GM18517 (cell line): ENCODE data around the gene TFDP2.
A peak's percentile ranks its signal among the peaks of the same experiment; 100 is the strongest.
"Not testable (repeated sequence)": the region's sequence is repeated elsewhere in the genome, so short reads cannot be mapped to it uniquely, and the experiment has no call there.

ENCODE experiments used
- ATAC-seq: cut with Tn5 transposase; IDR thresholded peaks from one replicate; pipeline ENCODE4 v1.9.1; 2021; ENCODE audit warnings: mild to moderate bottlenecking, moderate library complexity; ENCODE audit not compliant: unreplicated experiment

The TFDP2 gene

DNA sequence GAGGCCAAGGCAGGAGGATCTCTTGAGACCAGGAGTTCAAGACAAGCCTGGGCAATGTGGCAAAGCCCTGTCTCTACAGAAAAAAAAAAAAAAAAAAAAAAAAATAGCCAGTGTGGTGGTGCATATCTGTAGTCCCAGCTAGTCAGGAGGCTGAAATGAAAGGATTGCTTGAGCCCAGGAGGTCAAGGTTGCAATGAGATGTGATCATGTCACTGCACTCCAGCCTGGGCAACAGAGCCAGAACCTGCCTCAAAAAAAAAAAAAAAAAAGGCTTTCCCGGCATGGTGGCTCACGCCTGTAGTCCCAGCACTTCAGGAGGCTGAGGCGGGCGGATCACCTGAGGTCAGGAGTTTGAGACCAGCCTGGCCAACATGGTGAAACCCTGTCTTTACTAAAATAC lies 73.7 kb downstream of the TFDP2 start:
- not testable (repeated sequence) for ATAC-seq

DNA sequence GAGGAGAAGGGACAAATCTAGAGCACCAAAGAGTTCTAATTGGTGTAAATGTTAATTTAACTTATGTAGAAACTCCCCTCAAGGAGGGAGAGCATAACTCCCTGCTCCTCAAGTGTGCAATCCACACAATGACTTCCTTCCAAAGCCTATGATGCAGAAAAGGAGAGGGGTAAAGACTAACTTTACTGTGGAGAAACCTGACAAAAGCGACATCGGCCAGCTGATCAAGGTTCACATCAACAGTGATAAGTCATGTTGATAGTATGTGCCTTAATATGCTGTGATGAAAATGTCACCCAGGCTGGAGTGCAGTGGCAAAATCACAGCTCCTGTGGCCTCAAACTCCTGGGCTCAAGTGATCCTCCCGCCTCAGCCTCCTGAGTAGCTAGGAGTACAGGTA lies 76.5 kb downstream of the TFDP2 start:
- ATAC-seq, result no peak

GRCh38 chr3:142065932-142066331 lies 83.4 kb downstream of the TFDP2 start:
- ATAC-seq, result no peak

- ATAC-seq, result no peak
These were observed 84.0 kb downstream of the TFDP2 start for GRCh38 chr3:142065344-142065743.

GRCh38 chr3:142064454-142064853 lies 84.9 kb downstream of the TFDP2 start:
- ATAC-seq, result no peak

- no peak for ATAC-seq
These were observed 92.0 kb downstream of the TFDP2 start for GRCh38 chr3:142057331-142057725.

DNA sequence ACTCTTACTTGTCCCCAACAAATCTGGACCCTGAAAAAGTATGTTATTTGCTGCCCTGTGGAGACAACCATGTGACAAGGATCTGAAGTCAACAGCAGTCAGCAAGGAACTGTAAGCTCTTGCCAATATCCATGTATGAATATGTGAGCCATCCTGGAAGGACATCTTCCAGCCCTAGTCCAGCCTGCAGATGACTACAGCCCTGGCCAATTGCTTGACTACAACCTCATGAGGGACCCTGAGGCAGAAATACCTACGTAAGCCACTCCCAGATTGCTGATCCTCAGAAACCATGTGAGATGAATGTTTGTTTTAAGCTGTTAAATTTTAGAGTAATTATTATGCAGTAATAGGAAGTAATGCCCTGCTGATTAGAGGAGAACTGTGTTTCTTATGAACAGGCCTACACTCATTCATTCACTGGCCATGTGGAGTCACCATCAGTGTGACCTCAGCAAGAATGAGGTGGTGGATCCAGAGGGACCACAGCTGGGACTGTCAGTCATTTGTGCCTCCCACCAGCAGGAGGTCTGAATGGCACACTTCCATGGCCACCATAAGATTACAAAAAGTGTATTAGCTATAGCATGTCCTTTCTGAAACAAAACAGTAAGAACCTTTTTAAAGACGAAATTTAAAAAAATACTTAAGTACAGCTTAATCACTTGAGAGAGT lies 92.6 kb downstream of the TFDP2 start:
- ATAC-seq, result no peak

GRCh38 chr3:142053835-142054234 lies 95.5 kb downstream of the TFDP2 start:
- ATAC-seq, result no peak

- no peak for ATAC-seq
These were observed 96.1 kb downstream of the TFDP2 start for GRCh38 chr3:142053244-142053643.

DNA sequence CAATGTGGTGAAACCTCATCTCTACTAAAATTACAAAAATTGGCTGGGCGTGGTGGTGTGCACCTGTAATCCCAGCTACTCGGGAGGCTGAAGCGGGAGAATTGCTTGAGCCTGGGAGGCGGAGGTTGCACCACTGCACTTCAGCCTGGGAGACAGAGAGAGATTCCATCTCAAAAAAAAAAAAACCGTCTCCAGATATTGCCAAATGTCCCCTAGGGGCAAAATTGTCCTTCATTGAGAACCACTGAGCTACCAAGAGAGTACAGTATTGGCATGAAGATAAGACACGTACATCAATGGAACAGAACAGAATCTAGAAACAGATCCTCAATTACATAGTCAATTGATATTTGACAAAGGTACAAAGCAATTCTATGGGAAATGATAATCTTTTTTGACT lies 98.0 kb downstream of the TFDP2 start:
- no peak for ATAC-seq

- ATAC-seq, result no peak
These were observed 102.3 kb downstream of the TFDP2 start for GRCh38 chr3:142047021-142047369.

- no peak for ATAC-seq
These were observed 102.9 kb downstream of the TFDP2 start for GRCh38 chr3:142046320-142047020.

DNA sequence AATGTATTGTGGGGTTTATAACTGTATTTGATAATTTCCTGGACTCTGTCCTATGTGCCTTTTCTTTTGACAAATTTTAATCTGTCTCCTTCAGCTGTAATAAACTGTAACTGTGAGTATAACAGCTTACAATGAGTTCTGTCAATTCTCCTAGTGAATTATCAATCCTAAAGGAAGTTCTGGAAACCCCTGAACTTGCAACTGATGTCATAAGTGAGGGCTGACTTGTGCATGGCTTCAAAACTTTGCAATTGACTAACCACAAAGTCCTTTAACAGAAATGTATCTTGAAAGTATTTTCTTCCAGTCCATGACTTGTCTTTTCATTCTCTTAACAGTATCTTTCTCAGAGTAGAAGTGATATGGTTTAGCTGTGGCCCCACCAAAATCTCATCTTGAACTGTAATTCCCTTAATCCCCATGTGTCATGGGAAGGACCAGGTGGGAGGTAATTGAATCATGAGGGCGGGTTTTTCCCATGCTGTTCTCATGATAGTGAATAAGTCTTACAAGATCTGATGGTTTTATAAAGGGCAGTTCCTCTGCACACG lies 108.3 kb downstream of the TFDP2 start:
- no peak for ATAC-seq

GRCh38 chr3:142035308-142035922 lies 113.9 kb downstream of the TFDP2 start:
- ATAC-seq, result no peak

GRCh38 chr3:142033292-142033691 lies 116.1 kb downstream of the TFDP2 start:
- ATAC-seq, result no peak

GRCh38 chr3:142031575-142031974 lies 117.8 kb downstream of the TFDP2 start:
- no peak for ATAC-seq

DNA sequence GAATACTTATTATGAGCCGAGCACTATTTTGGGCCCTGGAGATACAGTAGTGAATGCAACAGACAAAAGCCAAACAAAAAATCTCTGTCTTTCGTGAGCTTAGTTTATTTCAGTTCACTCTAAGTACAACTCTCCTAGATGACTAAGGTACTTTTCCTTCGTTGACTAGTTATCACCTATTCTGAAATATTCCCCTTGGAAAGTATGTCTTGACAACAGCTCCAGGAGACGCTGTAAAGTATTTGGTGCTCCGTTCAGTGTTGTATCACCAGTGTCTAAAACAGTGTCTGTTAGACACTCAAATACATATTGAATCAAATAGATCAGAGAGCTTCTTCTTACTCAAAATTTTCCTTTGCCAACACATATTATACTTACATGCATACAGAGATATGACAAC lies 119.6 kb downstream of the TFDP2 start:
- ATAC-seq, result no peak

- ATAC-seq, result no peak
These were observed 120.2 kb downstream of the TFDP2 start for GRCh38 chr3:142029052-142029642.

GRCh38 chr3:142028243-142028777 lies 121.0 kb downstream of the TFDP2 start:
- ATAC-seq, result peak; percentile 80

DNA sequence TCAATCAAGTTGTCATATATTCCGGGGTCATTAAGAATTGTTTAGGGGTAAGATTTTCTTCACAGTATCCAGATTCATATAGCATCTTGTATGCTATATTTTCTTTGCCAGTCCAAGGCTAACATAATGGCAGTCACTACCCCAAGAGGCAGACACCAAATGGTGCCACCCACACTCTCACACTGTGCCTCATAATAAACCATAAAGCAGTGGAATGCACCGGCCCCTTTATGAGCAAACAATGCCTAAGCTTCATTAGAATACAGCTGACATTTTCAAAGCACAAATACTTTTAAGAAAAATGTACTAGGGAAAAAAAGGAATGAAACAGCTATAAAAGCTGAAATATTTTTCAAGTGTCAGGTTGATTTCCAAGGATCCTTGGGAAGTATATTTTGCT lies 121.6 kb downstream of the TFDP2 start:
- peak; percentile 56 for ATAC-seq

GRCh38 chr3:142027300-142027699 lies 122.0 kb downstream of the TFDP2 start:
- ATAC-seq, result no peak
